ENCODE measurements around the gene TOP2B.

Gene TOP2B

GRCh38 chr3:25581823-25582222 lies 82.9 kb downstream of the TOP2B start:
- DNase-seq: no peak

GRCh38 chr3:25581335-25581734 lies 83.4 kb downstream of the TOP2B start:
- no peak for DNase-seq

- no peak for DNase-seq
These were observed 84.2 kb downstream of the TOP2B start for GRCh38 chr3:25580534-25580933.

GRCh38 chr3:25578059-25578458 lies 86.6 kb downstream of the TOP2B start:
- no peak for DNase-seq

- no peak for DNase-seq
These were observed 87.8 kb downstream of the TOP2B start for GRCh38 chr3:25576831-25577454.

- no peak for DNase-seq
These were observed 88.6 kb downstream of the TOP2B start for GRCh38 chr3:25576146-25576545.

GRCh38 chr3:25575001-25575400 lies 89.7 kb downstream of the TOP2B start:
- no peak for DNase-seq

- no peak for DNase-seq
These were observed 90.4 kb downstream of the TOP2B start for GRCh38 chr3:25574172-25574765.

GRCh38 chr3:25573386-25574171 lies 91.1 kb downstream of the TOP2B start:
- DNase-seq: no peak

- no peak for DNase-seq
These were observed 91.8 kb downstream of the TOP2B start for GRCh38 chr3:25572919-25573385.

- no peak for DNase-seq
These were observed 92.4 kb downstream of the TOP2B start for GRCh38 chr3:25572336-25572735.

- DNase-seq: no peak
These were observed 93.4 kb downstream of the TOP2B start for GRCh38 chr3:25571285-25571684.

GRCh38 chr3:25568525-25569078 lies 96.1 kb downstream of the TOP2B start:
- DNase-seq: no peak

GRCh38 chr3:25567806-25568524 lies 96.7 kb downstream of the TOP2B start:
- no peak for DNase-seq

- DNase-seq: no peak
These were observed 97.3 kb downstream of the TOP2B start for GRCh38 chr3:25567388-25567787.

- no peak for DNase-seq
These were observed 98.3 kb downstream of the TOP2B start for GRCh38 chr3:25566358-25566920.

- DNase-seq: no peak
These were observed 98.9 kb downstream of the TOP2B start for GRCh38 chr3:25565807-25566206.

GRCh38 chr3:25564075-25564474 lies 100.6 kb downstream of the TOP2B start:
- no peak for DNase-seq

GRCh38 chr3:25563601-25564000 lies 101.1 kb downstream of the TOP2B start:
- no peak for DNase-seq

- DNase-seq: no peak
These were observed 105.9 kb downstream of the TOP2B start for GRCh38 chr3:25558796-25559195.

- DNase-seq: no peak
These were observed 106.6 kb downstream of the TOP2B start for GRCh38 chr3:25558121-25558520.

GRCh38 chr3:25557694-25558093 lies 107.0 kb downstream of the TOP2B start:
- DNase-seq: no peak

- no peak for DNase-seq
These were observed 108.3 kb downstream of the TOP2B start for GRCh38 chr3:25556447-25556846.
